DOHH2 (cell line): ENCODE results near the gene PDK1.

Source experiments
- CTCF ChIP-seq: fragments of 200-600 bp; sonication (generic); IDR thresholded peaks from one replicate; pipeline ENCODE4 v1.5.1; 2014; ENCODE audit warnings: antibody characterized with exemption, mild to moderate bottlenecking, low read depth, low read length; ENCODE audit not compliant: poor library complexity, severe bottlenecking
- EZH2phosphoT487 ChIP-seq: fragments of 200-600 bp; sonication (generic); IDR thresholded peaks from 2 replicates; pipeline ENCODE4 v1.6.1; 2017; ENCODE audit warnings: borderline replicate concordance, mild to moderate bottlenecking, antibody characterized with exemption, low read length, moderate library complexity, mixed read lengths

GRCh38 chr2:172550419-172550818 is 5.5 kb upstream of the PDK1 start:
- TF ChIP-seq CTCF (no peak), EZH2phosphoT487 (no peak)
